ENCODE measurements around the gene NDUFV1.

DNA sequence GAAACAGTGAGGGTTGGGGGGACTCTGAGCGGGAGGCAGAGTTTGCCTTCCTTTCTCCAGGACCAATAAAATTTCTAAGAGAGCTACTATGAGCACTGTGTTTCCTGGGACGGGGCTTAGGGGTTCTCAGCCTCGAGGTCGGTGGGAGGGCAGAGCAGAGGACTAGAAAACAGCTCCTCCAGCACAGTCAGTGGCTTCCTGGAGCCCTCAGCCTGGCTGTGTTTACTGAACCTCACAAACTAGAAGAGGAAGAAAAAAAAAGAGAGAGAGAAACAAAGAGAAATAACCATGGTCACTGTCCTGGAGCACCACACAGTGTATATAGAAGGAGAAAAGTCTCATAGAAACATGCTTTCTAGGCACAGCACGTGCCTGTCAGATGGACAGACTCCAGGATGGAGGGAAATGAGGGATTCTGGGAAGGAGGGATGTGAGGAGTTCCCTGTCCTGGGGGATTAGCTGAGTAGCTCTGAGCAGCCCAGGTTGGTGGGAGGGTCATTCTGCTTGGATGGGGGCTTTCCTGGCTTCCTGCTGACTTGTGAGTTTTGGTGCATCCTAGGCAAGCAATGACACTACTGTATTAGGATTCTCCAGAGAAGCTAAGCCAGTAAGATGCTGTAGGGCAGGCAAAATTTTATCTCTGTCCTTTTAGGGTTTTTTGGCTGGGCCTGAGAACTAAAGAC is 20.0 kb upstream of the NDUFV1 start:
- TF ChIP-seq, protein P1, sequence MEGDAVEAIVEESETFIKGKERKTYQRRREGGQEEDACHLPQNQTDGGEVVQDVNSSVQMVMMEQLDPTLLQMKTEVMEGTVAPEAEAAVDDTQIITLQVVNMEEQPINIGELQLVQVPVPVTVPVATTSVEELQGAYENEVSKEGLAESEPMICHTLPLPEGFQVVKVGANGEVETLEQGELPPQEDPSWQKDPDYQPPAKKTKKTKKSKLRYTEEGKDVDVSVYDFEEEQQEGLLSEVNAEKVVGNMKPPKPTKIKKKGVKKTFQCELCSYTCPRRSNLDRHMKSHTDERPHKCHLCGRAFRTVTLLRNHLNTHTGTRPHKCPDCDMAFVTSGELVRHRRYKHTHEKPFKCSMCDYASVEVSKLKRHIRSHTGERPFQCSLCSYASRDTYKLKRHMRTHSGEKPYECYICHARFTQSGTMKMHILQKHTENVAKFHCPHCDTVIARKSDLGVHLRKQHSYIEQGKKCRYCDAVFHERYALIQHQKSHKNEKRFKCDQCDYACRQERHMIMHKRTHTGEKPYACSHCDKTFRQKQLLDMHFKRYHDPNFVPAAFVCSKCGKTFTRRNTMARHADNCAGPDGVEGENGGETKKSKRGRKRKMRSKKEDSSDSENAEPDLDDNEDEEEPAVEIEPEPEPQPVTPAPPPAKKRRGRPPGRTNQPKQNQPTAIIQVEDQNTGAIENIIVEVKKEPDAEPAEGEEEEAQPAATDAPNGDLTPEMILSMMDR (IDR thresholded peaks at IDR 0.05) = no peak
- TF ChIP-seq POLR2A (IDR thresholded peaks at IDR 0.05) (no peak), POLR2AphosphoS5 (IDR thresholded peaks at IDR 0.05) (no peak)

Measured in breast epithelium (tissue), 3 donors.